WTC11 (cell line): ENCODE data around the gene GLI1. TPM values are rescaled to one million over a fixed set of nuclear protein-coding genes. Genes with fewer than 3 reads are reported as not detected.

ENCODE experiments used
- ATAC-seq: fragments of 200-7000 bp; cut with Tn5 transposase; 2 replicates; pipeline ENCODE4 v1.10.0; 2021; ENCODE audit warnings: mild to moderate bottlenecking, moderate library complexity
- CTCF ChIA-PET: fragments of 300-600 bp; sonication (Branson Sonifier 250); formaldehyde crosslinking; loops from one replicate; lab custom pipeline; 2021; ENCODE audit warnings: antibody characterized with exemption; lab: Charles Lee
- POLR2A ChIA-PET: fragments of 350-600 bp; sonication (Branson Sonifier 250); formaldehyde crosslinking; loops from one replicate; lab custom pipeline; 2021; ENCODE audit warnings: antibody characterized with exemption; lab: Charles Lee
- DNase-seq: peaks from one replicate; pipeline ENCODE4 v3.0.0; 2021; ENCODE audit warnings: low spot score
- H3K27ac Mint-ChIP-seq: 2 replicates; pipeline ENCODE4 v1.8.0; 2021; ENCODE audit warnings: mixed read lengths
- H3K27me3 Mint-ChIP-seq: 2 replicates; pipeline ENCODE4 v1.8.0; 2021; ENCODE audit warnings: low read depth, mild to moderate bottlenecking, moderate library complexity, mixed read lengths
- H3K36me3 Mint-ChIP-seq: 2 replicates; pipeline ENCODE4 v1.8.0; 2021; ENCODE audit warnings: mixed read lengths
- H3K4me1 Mint-ChIP-seq: 2 replicates; pipeline ENCODE4 v1.8.0; 2022; ENCODE audit warnings: mixed read lengths
- H3K4me3 Mint-ChIP-seq: 2 replicates; pipeline ENCODE4 v1.8.0; 2021; ENCODE audit warnings: mild to moderate bottlenecking, moderate library complexity, mixed read lengths
- H3K9me3 Mint-ChIP-seq: 2 replicates; pipeline ENCODE4 v1.8.0; 2021; ENCODE audit warnings: mixed read lengths
- ARID4B ChIP-seq: sonication (generic); formaldehyde crosslinking; IDR thresholded peaks from 2 replicates; pipeline ENCODE4 v1.8.0; 2023; ENCODE audit warnings: missing genetic modification reagents, mild to moderate bottlenecking, borderline replicate concordance
- ETV6 ChIP-seq: sonication (generic); formaldehyde crosslinking; IDR thresholded peaks from 2 replicates; pipeline ENCODE4 v1.8.1; 2022; ENCODE audit warnings: mild to moderate bottlenecking, missing genetic modification reagents
- FOXP1 ChIP-seq: sonication (generic); formaldehyde crosslinking; IDR thresholded peaks from 2 replicates; pipeline ENCODE4 v1.8.0; 2022; ENCODE audit warnings: missing genetic modification reagents, mild to moderate bottlenecking, moderate library complexity, borderline replicate concordance
- GRHL2 ChIP-seq: fragments of 250-450 bp; sonication (Bioruptor Pico); IDR thresholded peaks from 2 replicates; pipeline ENCODE4 v1.8.0; 2022; ENCODE audit warnings: mild to moderate bottlenecking, moderate library complexity; ENCODE audit not compliant: insufficient replicate concordance, severe bottlenecking
- GTF2I ChIP-seq: fragments of 250-450 bp; sonication (Bioruptor Pico); conservative IDR thresholded peaks from 2 replicates; pipeline ENCODE4 v1.4.0; 2021; ENCODE audit warnings: mild to moderate bottlenecking
- HMGA2 ChIP-seq: fragments of 250-450 bp; sonication (Bioruptor Pico); IDR thresholded peaks from 2 replicates; pipeline ENCODE4 v1.4.0; 2021; ENCODE audit warnings: mild to moderate bottlenecking, moderate library complexity
- HMGXB4 ChIP-seq: sonication (generic); formaldehyde crosslinking; IDR thresholded peaks from 2 replicates; pipeline ENCODE4 v1.8.1; 2023; ENCODE audit warnings: mild to moderate bottlenecking, moderate library complexity, missing genetic modification reagents
- MAX ChIP-seq: sonication (generic); formaldehyde crosslinking; IDR thresholded peaks from 2 replicates; pipeline ENCODE4 v1.8.0; 2022; ENCODE audit warnings: mild to moderate bottlenecking, missing genetic modification reagents
- NFATC4 ChIP-seq: fragments of 250-450 bp; sonication (Bioruptor Pico); IDR thresholded peaks from 2 replicates; pipeline ENCODE4 v1.9.0; 2021; ENCODE audit warnings: mild to moderate bottlenecking
- OVOL2 ChIP-seq: fragments of 250-450 bp; sonication (Bioruptor Pico); IDR thresholded peaks from 2 replicates; pipeline ENCODE4 v1.9.0; 2021; ENCODE audit warnings: mild to moderate bottlenecking, borderline replicate concordance
- PREB ChIP-seq: sonication (generic); formaldehyde crosslinking; IDR thresholded peaks from 2 replicates; pipeline ENCODE4 v1.8.1; 2022; ENCODE audit warnings: mild to moderate bottlenecking, missing genetic modification reagents, moderate library complexity, borderline replicate concordance
- RORB ChIP-seq: fragments of 250-450 bp; sonication (Bioruptor Pico); IDR thresholded peaks from 2 replicates; pipeline ENCODE4 v1.9.0; 2021; ENCODE audit warnings: mild to moderate bottlenecking
- SMAD4 ChIP-seq: sonication (generic); formaldehyde crosslinking; IDR thresholded peaks from 2 replicates; pipeline ENCODE4 v1.8.0; 2022; ENCODE audit warnings: mild to moderate bottlenecking, missing genetic modification reagents
- SP1 ChIP-seq: sonication (generic); formaldehyde crosslinking; conservative IDR thresholded peaks from 2 replicates; pipeline ENCODE4 v1.8.1; 2022; ENCODE audit warnings: missing genetic modification reagents
- TEAD4 ChIP-seq: sonication (generic); formaldehyde crosslinking; IDR thresholded peaks from 2 replicates; pipeline ENCODE4 v1.8.0; 2022; ENCODE audit warnings: mild to moderate bottlenecking, missing genetic modification reagents
- USF1 ChIP-seq: sonication (generic); formaldehyde crosslinking; IDR thresholded peaks from 2 replicates; pipeline ENCODE4 v1.8.0; 2022; ENCODE audit warnings: mild to moderate bottlenecking, missing genetic modification reagents
- ZNF121 ChIP-seq: sonication (generic); formaldehyde crosslinking; IDR thresholded peaks from 2 replicates; pipeline ENCODE4 v1.8.0; 2023; ENCODE audit warnings: missing genetic modification reagents
- ZNF317 ChIP-seq: sonication (generic); formaldehyde crosslinking; IDR thresholded peaks from 2 replicates; pipeline ENCODE4 v1.8.1; 2023; ENCODE audit warnings: low read depth, mild to moderate bottlenecking, moderate library complexity, missing genetic modification reagents, borderline replicate concordance
- ZNF416 ChIP-seq: fragments of 250-450 bp; sonication (Bioruptor Pico); IDR thresholded peaks from 2 replicates; pipeline ENCODE4 v1.9.0; 2021; ENCODE audit warnings: mild to moderate bottlenecking, inconsistent platforms
- ZNF425 ChIP-seq: fragments of 250-450 bp; sonication (Bioruptor Pico); conservative IDR thresholded peaks from 2 replicates; pipeline ENCODE4 v1.9.0; 2021; ENCODE audit warnings: mild to moderate bottlenecking
- total RNA-seq: library from RNA; stranded (reverse); gene quantifications from 3 replicates; pipeline ENCODE4 v1.2.3, GENCODE V29; 2021

GLI1 gene
- total RNA-seq, 1 experiment from 2014 or later: 16.2 TPM

GRCh38 chr12:57487055-57487596 lies 27.5 kb downstream of the GLI1 start (continued):
- TF ChIP-seq USF1: no peak
- TF ChIP-seq HMGXB4 (CRISPR knock-in tag): no peak
- TF ChIP-seq ZNF121 (CRISPR knock-in tag): no peak

GRCh38 chr12:57487597-57488401 lies 28.2 kb downstream of the GLI1 start, which contains the start of gene MARS1:
TSS of gene MARS1 (plus strand) at chr12:57488068. CDS start at chr12:57488091, 23 bp downstream.
- H3K4me3 Mint-ChIP-seq: peak within 1 kb of the TSS; percentile 99
- peaks cover 15% of the 10 kb centered on the region for H3K4me1 Mint-ChIP-seq
- peaks cover 47% of the 10 kb centered on the region for H3K36me3 Mint-ChIP-seq
- H3K27me3 Mint-ChIP-seq: no peaks in the 10 kb centered on the region; the same call in 1 of the 2 replicates
- CTCF ChIA-PET: interaction anchor here (0.7 to 1.4 kb wide), 4 partner anchors 11 to 401 kb away, joined by 3 to 11 read pairs (median 5); no protein-coding TSS in a partner anchor
- peak; percentile 92 for DNase-seq
- POLR2A ChIA-PET: interaction anchor here (0.9 to 1.5 kb wide), 3 partner anchors 12 to 33 kb away, joined by 4 to 8 read pairs (median 4); partner anchors contain the start of gene INHBE
- peak; percentile 97 for ATAC-seq
- H3K27ac Mint-ChIP-seq: peak within 1 kb of the TSS; percentile 93
- peaks cover 3% of the 10 kb centered on the region for H3K9me3 Mint-ChIP-seq
- TF ChIP-seq TEAD4 (CRISPR knock-in tag) (no peak), NFATC4 (CRISPR knock-in tag) (no peak), RORB (no peak), GTF2I (CRISPR knock-in tag) (peak; percentile 90), ZNF416 (CRISPR knock-in tag) (0 out of 2 replicates have a peak, but pooled peaks have one; percentile 14), PREB (CRISPR knock-in tag) (no peak), MAX (CRISPR knock-in tag) (peak; percentile 96), FOXP1 (CRISPR knock-in tag) (no peak), ETV6 (CRISPR knock-in tag) (peak; percentile 77), ZNF121 (CRISPR knock-in tag) (0 out of 2 replicates have a peak, but pooled peaks have one; percentile 16), ZNF317 (no peak), HMGA2 (CRISPR knock-in tag) (no peak), ZNF425 (no peak), HMGXB4 (CRISPR knock-in tag) (peak; percentile 77), GRHL2 (CRISPR knock-in tag) (no peak), ARID4B (CRISPR knock-in tag) (peak; percentile 75; the same call in 1 of the 2 replicates), SP1 (peak; percentile 42; the same call in 1 of the 2 replicates), OVOL2 (CRISPR knock-in tag) (no peak), USF1 (0 out of 2 replicates have a peak, but pooled peaks have one; percentile 23), SMAD4 (no peak)
